Mammary epithelial cell (primary cell): Measurements from ENCODE around the gene RND1.

ENCODE experiments used
- EZH2 ChIP-seq: IDR thresholded peaks from 2 replicates; pipeline ENCODE4 v1.6.1; 2012; ENCODE audit warnings: low read length, inconsistent platforms, borderline replicate concordance
- TF ChIP-seq, protein P1 (sequence below), 2 donors: IDR thresholded peaks in 1 of 2; conservative IDR thresholded peaks in 1 of 2; 2 replicates each; pipeline ENCODE4 v1.5.1; 2011 to 2012; ENCODE audit warnings: inconsistent platforms in 2 of 2, low read length in 2 of 2, mild to moderate bottlenecking in 2 of 2, control low read depth in 1 of 2, low read depth in 1 of 2; ENCODE audit not compliant: insufficient read depth in 1 of 2; ENCODE audit errors: extremely low read depth in 1 of 2

DNA sequence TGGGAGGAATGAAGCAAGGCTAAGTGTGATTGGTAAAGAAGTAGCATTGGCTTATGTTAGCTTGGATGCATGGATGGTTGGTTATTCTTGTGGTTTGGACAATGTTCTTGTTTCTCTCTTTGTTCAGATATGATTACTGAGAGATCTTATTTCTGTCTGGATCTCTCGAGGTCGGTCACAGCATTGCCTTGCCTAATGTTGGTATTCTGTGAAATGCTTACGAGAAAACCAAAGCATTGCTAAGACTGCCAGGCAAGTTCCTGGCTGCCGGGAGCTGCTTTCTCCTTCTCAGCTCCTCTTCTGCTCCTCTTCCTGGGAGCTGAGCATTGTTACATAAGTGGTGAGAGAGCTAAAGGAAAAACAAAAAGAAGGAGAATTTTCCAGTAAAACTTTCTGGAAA, 7.4 kb upstream of the RND1 start:
- TF ChIP-seq, protein P1, sequence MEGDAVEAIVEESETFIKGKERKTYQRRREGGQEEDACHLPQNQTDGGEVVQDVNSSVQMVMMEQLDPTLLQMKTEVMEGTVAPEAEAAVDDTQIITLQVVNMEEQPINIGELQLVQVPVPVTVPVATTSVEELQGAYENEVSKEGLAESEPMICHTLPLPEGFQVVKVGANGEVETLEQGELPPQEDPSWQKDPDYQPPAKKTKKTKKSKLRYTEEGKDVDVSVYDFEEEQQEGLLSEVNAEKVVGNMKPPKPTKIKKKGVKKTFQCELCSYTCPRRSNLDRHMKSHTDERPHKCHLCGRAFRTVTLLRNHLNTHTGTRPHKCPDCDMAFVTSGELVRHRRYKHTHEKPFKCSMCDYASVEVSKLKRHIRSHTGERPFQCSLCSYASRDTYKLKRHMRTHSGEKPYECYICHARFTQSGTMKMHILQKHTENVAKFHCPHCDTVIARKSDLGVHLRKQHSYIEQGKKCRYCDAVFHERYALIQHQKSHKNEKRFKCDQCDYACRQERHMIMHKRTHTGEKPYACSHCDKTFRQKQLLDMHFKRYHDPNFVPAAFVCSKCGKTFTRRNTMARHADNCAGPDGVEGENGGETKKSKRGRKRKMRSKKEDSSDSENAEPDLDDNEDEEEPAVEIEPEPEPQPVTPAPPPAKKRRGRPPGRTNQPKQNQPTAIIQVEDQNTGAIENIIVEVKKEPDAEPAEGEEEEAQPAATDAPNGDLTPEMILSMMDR (conservative IDR thresholded peaks at IDR 0.05 in 1 of 2, IDR thresholded peaks at IDR 0.05 in 1 of 2; ENCODE audit: extremely low read depth in 1 of 2, insufficient read depth in 1 of 2, low read depth in 1 of 2, low read length in 2 of 2) = no peak
- TF ChIP-seq EZH2 = no peak
